ENCODE results near the gene IRF8.

IRF8 gene

GRCh38 chr16:85948138-85948509, 49.2 kb downstream of the IRF8 start:
- DNase-seq (ENCODE audit: extremely low spot score, insufficient read length, low read depth), result no peak

GRCh38 chr16:85948616-85949265, 49.8 kb downstream of the IRF8 start:
- DNase-seq (ENCODE audit: extremely low spot score, insufficient read length, low read depth) (no peak), FAIRE-seq (peak; percentile 63)

More at GRCh38 chr16:85948138-85948509, 49.2 kb downstream of the IRF8 start:
- no peak for FAIRE-seq

GRCh38 chr16:85950136-85950918, 51.4 kb downstream of the IRF8 start:
- DNase-seq (ENCODE audit: extremely low spot score, insufficient read length, low read depth) (no peak), FAIRE-seq (peak; percentile 21)

- FAIRE-seq (no peak), DNase-seq (ENCODE audit: extremely low spot score, insufficient read length, low read depth) (no peak)
Observed at GRCh38 chr16:85952197-85952596, 53.2 kb downstream of the IRF8 start.

- no peak for FAIRE-seq
- DNase-seq (ENCODE audit: extremely low spot score, insufficient read length, low read depth), result no peak
Observed at GRCh38 chr16:85952811-85953210, 53.8 kb downstream of the IRF8 start.

GRCh38 chr16:85954927-85955519, 56.1 kb downstream of the IRF8 start:
- DNase-seq (ENCODE audit: extremely low spot score, insufficient read length, low read depth) (no peak), FAIRE-seq (no peak)

GRCh38 chr16:85955566-85955965, 56.6 kb downstream of the IRF8 start:
- DNase-seq (ENCODE audit: extremely low spot score, insufficient read length, low read depth) (no peak), FAIRE-seq (peak; percentile 73)

- FAIRE-seq (no peak), DNase-seq (ENCODE audit: extremely low spot score, insufficient read length, low read depth) (no peak)
Observed at GRCh38 chr16:85956426-85956825, 57.5 kb downstream of the IRF8 start.

- FAIRE-seq (no peak), DNase-seq (ENCODE audit: extremely low spot score, insufficient read length, low read depth) (no peak)
Observed at GRCh38 chr16:85958731-85959130, 59.8 kb downstream of the IRF8 start.

GRCh38 chr16:85959686-85960085, 60.7 kb downstream of the IRF8 start:
- FAIRE-seq, result no peak
- DNase-seq (ENCODE audit: extremely low spot score, insufficient read length, low read depth), result no peak

- DNase-seq (ENCODE audit: extremely low spot score, insufficient read length, low read depth), result no peak
- no peak for FAIRE-seq
Observed at GRCh38 chr16:85960486-85961046, 61.6 kb downstream of the IRF8 start.

GRCh38 chr16:85961988-85962915, 63.3 kb downstream of the IRF8 start:
- no peak for FAIRE-seq

GRCh38 chr16:85963753-85964285, 64.9 kb downstream of the IRF8 start:
- no peak for FAIRE-seq

More at GRCh38 chr16:85961988-85962915, 63.3 kb downstream of the IRF8 start:
- no peak for DNase-seq (ENCODE audit: extremely low spot score, insufficient read length, low read depth)

GRCh38 chr16:85965125-85965524, 66.2 kb downstream of the IRF8 start:
- FAIRE-seq, result peak; percentile 68
- no peak for DNase-seq (ENCODE audit: extremely low spot score, insufficient read length, low read depth)

More at GRCh38 chr16:85963753-85964285, 64.9 kb downstream of the IRF8 start:
- DNase-seq (ENCODE audit: extremely low spot score, insufficient read length, low read depth), result no peak

- no peak for DNase-seq (ENCODE audit: extremely low spot score, insufficient read length, low read depth)
- FAIRE-seq, result peak; percentile 52
Observed at GRCh38 chr16:85967111-85967510, 68.1 kb downstream of the IRF8 start.

- FAIRE-seq (no peak), DNase-seq (ENCODE audit: extremely low spot score, insufficient read length, low read depth) (no peak)
Observed at GRCh38 chr16:85968041-85968920, 69.3 kb downstream of the IRF8 start.

GRCh38 chr16:85969159-85969558, 70.2 kb downstream of the IRF8 start:
- FAIRE-seq, result peak; percentile 67
- no peak for DNase-seq (ENCODE audit: extremely low spot score, insufficient read length, low read depth)

- DNase-seq (ENCODE audit: extremely low spot score, insufficient read length, low read depth), result no peak
- FAIRE-seq, result no peak
Observed at GRCh38 chr16:85969591-85969990, 70.6 kb downstream of the IRF8 start.
